BLaER1 treated with 17β-estradiol and CSF1 and Interleukin-3, amounts not matched to agents 10 nM and 100 nM (cell line): ENCODE measurements around the gene ZSCAN2.

Source experiments
- H3K27ac ChIP-seq, 11 experiments: shearing (Covaris generic); formaldehyde crosslinking; 2 replicates each; pipeline ENCODE4 v1.8.1; 2022
- H3K27me3 ChIP-seq, 11 experiments: shearing (Covaris generic); formaldehyde crosslinking; 2 replicates each; pipeline ENCODE4 v1.8.1; 2022
- H3K36me3 ChIP-seq, 11 experiments: shearing (Covaris generic); formaldehyde crosslinking; 2 replicates each; pipeline ENCODE4 v1.8.1; 2022
- H3K4me1 ChIP-seq, 10 experiments: shearing (Covaris generic); formaldehyde crosslinking; 2 replicates each; pipeline ENCODE4 v1.8.1; 2022
- H3K4me2 ChIP-seq, 11 experiments: shearing (Covaris generic); formaldehyde crosslinking; 2 replicates each; pipeline ENCODE4 v1.8.1; 2022
- H3K4me3 ChIP-seq, 10 experiments: shearing (Covaris generic); formaldehyde crosslinking; 2 replicates each; pipeline ENCODE4 v1.8.1; 2022
- H3K9ac ChIP-seq, 11 experiments: shearing (Covaris generic); formaldehyde crosslinking; 2 replicates each; pipeline ENCODE4 v1.8.1; 2022
- H3K9me3 ChIP-seq, 11 experiments: shearing (Covaris generic); formaldehyde crosslinking; replicated peaks in 1 of 11; 2 replicates each; pipeline ENCODE4 v1.8.1; 2022
- H4K20me1 ChIP-seq, 11 experiments: shearing (Covaris generic); formaldehyde crosslinking; 2 replicates each; pipeline ENCODE4 v1.8.1; 2022
- Cebpa-rat ChIP-seq, 11 experiments: shearing (Covaris generic); IDR thresholded peaks; 2 replicates each; pipeline ENCODE4 v1.8.1; 2022

The ZSCAN2 gene

DNA sequence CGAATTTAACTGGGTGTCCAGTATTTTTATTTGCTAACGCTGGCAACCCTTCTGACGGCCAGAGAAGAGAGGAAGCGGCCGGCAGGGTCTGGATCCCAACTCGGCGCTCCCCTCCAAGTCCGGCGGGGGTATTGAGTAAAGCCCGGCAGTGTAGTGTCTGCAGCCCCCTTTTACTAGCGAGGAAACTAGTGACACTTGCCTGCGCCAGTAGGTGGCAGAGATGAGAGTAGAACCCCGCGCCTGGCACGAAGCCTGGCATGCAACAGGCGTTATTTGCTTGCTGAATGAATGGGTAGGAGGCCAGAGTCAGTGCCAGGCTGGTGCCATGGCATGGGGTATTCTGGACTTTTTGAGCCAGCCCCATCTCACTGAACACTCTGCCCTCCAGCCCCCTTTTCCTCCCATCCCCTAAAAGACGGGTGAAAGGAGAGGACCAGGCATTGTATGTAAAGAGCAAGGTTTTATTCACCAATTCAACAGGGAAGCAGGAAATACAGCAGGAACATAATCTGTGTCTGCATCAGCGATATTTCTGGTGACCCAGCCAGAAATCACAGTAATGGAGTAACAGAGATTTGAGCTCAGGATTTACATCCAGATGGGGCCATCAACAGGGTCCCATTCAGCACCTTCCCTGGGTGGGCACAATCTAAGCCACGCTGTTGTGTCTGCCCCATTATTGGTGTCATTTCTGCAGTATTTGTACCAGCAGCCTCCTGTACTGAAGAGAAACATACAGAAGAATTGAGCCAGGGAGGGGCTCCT is 54.1 kb downstream of the ZSCAN2 start:
- Histone ChIP-seq H3K27me3 (no peaks in the 10 kb centered on the region), H3K9ac (peak overlapping the region; percentile 80 to 90 (median 88))

GRCh38 chr15:84656972-84657371 is 56.2 kb downstream of the ZSCAN2 start:
- Histone ChIP-seq H4K20me1 (peaks cover 0 to 13% (median 0%) of the 10 kb centered on the region in 11 experiments; a peak in 4 of 22 replicates), H3K36me3 (peaks cover 8 to 27% (median 10%) of the 10 kb centered on the region in 11 experiments; a peak in 21 of 22 replicates), H3K4me3 (peak overlapping the region in 8 of 10 experiments; percentile 58 to 74 (median 63); a peak in 10 of 20 replicates), H3K4me1 (peaks cover 53 to 75% (median 67%) of the 10 kb centered on the region in 10 experiments), H3K4me2 (peak overlapping the region; percentile 89 to 99 (median 95)), H3K9me3 (no peaks in the 10 kb centered on the region), H3K27me3 (no peaks in the 10 kb centered on the region), H3K9ac (peak overlapping the region; percentile 10 to 85 (median 82); a peak in 14 of 22 replicates), H3K27ac (peak overlapping the region in 6 of 11 experiments; percentile 9 to 82 (median 80); a peak in 9 of 22 replicates)
- TF ChIP-seq Cebpa-rat (IDR thresholded peaks at IDR 0.05), result no peak

More for the DNA sequence above, 54.1 kb downstream of the ZSCAN2 start:
- Histone ChIP-seq H3K4me2 (peak overlapping the region; percentile 87 to 98 (median 93)), H3K4me1 (peaks cover 43 to 81% (median 67%) of the 10 kb centered on the region in 10 experiments), H4K20me1 (peaks cover 0 to 8% (median 0%) of the 10 kb centered on the region in 11 experiments; a peak in 4 of 22 replicates), H3K27ac (peak overlapping the region; percentile 35 to 93 (median 87); a peak in 21 of 22 replicates), H3K4me3 (peak overlapping the region; percentile 64 to 78 (median 72)), H3K9me3 (no peaks in the 10 kb centered on the region), H3K36me3 (peaks cover 25 to 33% (median 30%) of the 10 kb centered on the region in 11 experiments)
- TF ChIP-seq Cebpa-rat (IDR thresholded peaks at IDR 0.05), result no peak

- Histone ChIP-seq H3K9ac (peak overlapping the region; percentile 71 to 85 (median 82)), H3K27ac (peak overlapping the region; percentile 43 to 84 (median 78); a peak in 21 of 22 replicates), H3K27me3 (no peaks in the 10 kb centered on the region), H3K36me3 (peaks cover under 1 to 20% (median 3%) of the 10 kb centered on the region in 11 experiments; a peak in 15 of 22 replicates), H3K4me3 (peak overlapping the region; percentile 56 to 74 (median 63)), H3K4me1 (peaks cover 49 to 68% (median 60%) of the 10 kb centered on the region in 10 experiments), H3K4me2 (peak overlapping the region; percentile 89 to 99 (median 95)), H3K9me3 (no peaks in the 10 kb centered on the region), H4K20me1 (peaks cover 0 to 13% (median 0%) of the 10 kb centered on the region in 11 experiments; a peak in 4 of 22 replicates)
- no peak for TF ChIP-seq Cebpa-rat (IDR thresholded peaks at IDR 0.05)
Measured at GRCh38 chr15:84657748-84658079, 56.9 kb downstream of the ZSCAN2 start.

DNA sequence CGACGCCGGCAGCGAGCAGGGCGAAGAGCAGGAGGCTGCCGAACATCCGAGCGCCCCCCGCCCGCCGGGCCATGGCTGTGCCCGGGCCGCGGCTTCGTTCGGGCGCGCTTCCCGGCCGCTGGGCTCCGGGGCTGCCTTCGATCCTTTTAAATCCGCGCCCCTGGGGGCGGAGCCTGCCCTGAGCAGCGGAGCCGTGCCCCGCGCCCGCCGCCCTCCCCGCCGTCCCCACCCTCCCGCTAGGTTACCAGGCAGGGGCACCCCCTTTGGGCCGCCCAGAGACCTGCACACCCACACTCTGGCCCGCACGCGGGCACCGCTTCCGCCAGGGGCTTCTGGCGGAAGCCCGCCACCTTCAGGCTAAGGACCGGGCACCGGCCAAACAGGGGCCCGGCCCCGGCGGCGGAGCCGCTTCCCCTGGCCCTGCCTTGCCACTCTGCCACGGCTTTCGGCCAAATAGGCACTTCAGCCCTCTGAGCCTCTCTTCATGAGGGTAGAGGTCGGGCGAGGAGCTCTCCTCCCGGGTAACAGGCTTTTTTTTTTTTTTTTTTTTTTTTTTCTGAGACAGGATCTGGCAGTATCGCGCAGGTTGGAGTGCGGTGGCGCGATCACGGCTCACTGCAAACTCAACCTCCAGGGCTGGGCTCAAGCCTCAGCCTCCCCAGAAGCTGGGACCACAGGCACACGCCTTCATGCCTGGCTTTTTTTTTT is 57.4 kb downstream of the ZSCAN2 start, which contains the start of gene NMB:
TSS of gene NMB (minus strand) at position 120 of the 708 bp plus-strand sequence. CDS start at position 73, 47 bp downstream.
- Histone ChIP-seq H3K9me3 (no peaks in the 10 kb centered on the region), H3K4me1 (peaks cover 44 to 62% (median 55%) of the 10 kb centered on the region in 10 experiments), H3K4me2 (peak within 1 kb of the TSS; percentile 89 to 99 (median 95)), H3K36me3 (peaks cover 0 to 20% (median 0%) of the 10 kb centered on the region in 11 experiments; a peak in 7 of 22 replicates), H3K4me3 (peak within 1 kb of the TSS; percentile 56 to 74 (median 63)), H3K27ac (peak within 1 kb of the TSS; percentile 43 to 84 (median 78); a peak in 21 of 22 replicates), H3K27me3 (no peaks in the 10 kb centered on the region), H4K20me1 (peaks cover 0 to 13% (median 0%) of the 10 kb centered on the region in 11 experiments; a peak in 4 of 22 replicates), H3K9ac (peak within 1 kb of the TSS; percentile 71 to 85 (median 82))
- TF ChIP-seq Cebpa-rat (IDR thresholded peaks at IDR 0.05), result no peak

DNA sequence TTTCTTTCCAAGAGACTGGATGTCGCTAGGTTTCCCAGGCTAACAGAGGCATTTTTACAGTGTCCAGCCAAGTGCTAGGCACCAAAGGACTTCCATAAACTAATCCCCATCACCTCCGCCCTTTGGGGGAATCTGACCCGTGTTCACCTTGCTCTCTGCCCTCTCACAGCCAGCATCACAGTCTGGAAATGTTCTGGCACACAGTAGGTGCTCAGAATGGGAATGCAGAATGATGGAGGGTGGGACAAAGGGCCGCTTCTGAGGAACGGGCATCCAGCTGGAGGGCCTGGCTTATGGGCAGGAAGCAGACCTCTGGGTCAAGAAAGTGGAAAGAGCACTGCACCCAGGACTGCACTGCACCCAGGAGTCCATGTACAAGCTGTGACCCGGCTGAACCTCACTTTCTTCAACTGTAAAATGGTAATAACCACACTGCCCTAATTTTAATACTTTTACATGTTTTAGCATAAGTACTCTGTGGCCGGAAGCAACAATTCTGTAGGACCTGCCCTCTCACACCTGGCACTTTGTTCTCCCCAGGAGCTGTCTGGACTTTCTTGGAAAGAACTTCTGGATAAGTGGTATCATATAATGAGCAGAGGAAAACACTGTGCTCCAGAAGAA is 58.1 kb downstream of the ZSCAN2 start:
- Histone ChIP-seq H3K4me3 (peak overlapping the region; percentile 56 to 74 (median 63)), H3K4me2 (peak overlapping the region; percentile 89 to 99 (median 95)), H3K27ac (peak overlapping the region in 10 of 11 experiments; percentile 67 to 84 (median 79); a peak in 19 of 22 replicates)

DNA sequence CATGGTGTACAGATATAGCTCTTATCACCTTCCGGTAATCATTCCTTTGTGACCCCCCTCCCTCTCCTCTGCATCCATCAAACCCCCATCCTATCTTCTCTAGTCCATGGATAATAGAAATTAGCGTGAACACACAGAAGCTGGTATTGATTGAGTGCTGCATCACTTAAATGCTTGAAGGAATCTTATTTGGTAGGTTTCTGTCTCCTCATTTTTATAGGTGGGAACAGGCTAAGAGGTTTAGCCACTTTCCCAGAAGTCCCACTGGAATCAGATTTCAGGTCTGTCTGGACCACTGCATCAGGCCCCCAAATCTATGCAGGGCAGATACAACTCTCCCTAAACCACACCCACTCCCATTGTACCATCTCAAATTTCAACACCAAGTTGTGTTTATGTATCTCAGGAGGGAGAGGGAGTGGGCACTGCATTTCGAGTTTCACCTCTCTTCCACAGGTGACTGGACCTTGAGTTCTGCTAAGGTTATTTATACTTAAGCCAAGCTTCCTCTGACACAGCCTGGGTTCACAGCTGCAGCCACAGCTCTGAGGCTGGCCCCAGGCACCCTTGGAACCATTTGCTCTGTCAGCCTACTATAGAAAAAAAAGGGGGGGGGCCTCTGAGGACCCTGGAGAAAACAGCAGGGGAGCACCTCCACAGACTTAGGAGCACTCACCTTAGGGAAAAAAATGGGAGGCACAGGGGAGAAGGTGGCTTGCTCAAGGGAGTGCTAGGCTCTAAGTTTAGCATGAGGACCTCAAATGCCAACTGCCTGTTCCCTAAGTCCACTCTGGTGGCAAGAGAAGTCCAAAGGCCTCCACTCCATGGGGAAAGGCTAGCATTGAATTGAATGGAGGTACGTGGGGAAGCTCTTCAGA is 59.3 kb downstream of the ZSCAN2 start:
- peak overlapping the region in 5 of 11 experiments; percentile 1 to 35 (median 19); a peak in 2 of 22 replicates for H3K4me2 ChIP-seq
- peaks cover 5 to 39% (median 11%) of the 10 kb centered on the region in 11 experiments; a peak in 20 of 22 replicates for H3K36me3 ChIP-seq
- H3K4me1 ChIP-seq, result peaks cover 38 to 52% (median 44%) of the 10 kb centered on the region in 10 experiments
- no peak overlapping the region for H3K27ac ChIP-seq
- 0 out of 22 replicates have a peak overlapping the region, but pooled peaks of 1 of the 11 experiments have one; percentile 10 for H3K9ac ChIP-seq
- H3K9me3 ChIP-seq, result no peaks in the 10 kb centered on the region
- no peaks in the 10 kb centered on the region for H3K27me3 ChIP-seq
- H3K4me3 ChIP-seq, result no peak overlapping the region
- peaks cover 0 to 13% (median 0%) of the 10 kb centered on the region in 11 experiments; a peak in 4 of 22 replicates for H4K20me1 ChIP-seq
- no peak for TF ChIP-seq Cebpa-rat (IDR thresholded peaks at IDR 0.05)

More for the DNA sequence above, 58.1 kb downstream of the ZSCAN2 start:
- Histone ChIP-seq H3K27me3 (no peaks in the 10 kb centered on the region), H4K20me1 (peaks cover 0 to 13% (median 0%) of the 10 kb centered on the region in 11 experiments; a peak in 4 of 22 replicates), H3K36me3 (peaks cover 0 to 27% (median 6%) of the 10 kb centered on the region in 11 experiments; a peak in 8 of 22 replicates), H3K9ac (peak overlapping the region; percentile 71 to 85 (median 82)), H3K9me3 (no peaks in the 10 kb centered on the region), H3K4me1 (peaks cover 38 to 56% (median 49%) of the 10 kb centered on the region in 10 experiments)
- TF ChIP-seq Cebpa-rat (IDR thresholded peaks at IDR 0.05), result no peak

- no peak overlapping the region for H3K27ac ChIP-seq
- H3K36me3 ChIP-seq, result peaks cover 14 to 47% (median 20%) of the 10 kb centered on the region in 11 experiments; a peak in 21 of 22 replicates
- H4K20me1 ChIP-seq, result peaks cover 0 to 13% (median 0%) of the 10 kb centered on the region in 11 experiments; a peak in 3 of 22 replicates
- H3K9me3 ChIP-seq, result no peaks in the 10 kb centered on the region
- no peaks in the 10 kb centered on the region for H3K27me3 ChIP-seq
- H3K9ac ChIP-seq, result no peak overlapping the region
- peaks cover 35 to 43% (median 38%) of the 10 kb centered on the region in 10 experiments for H3K4me1 ChIP-seq
- TF ChIP-seq Cebpa-rat (IDR thresholded peaks at IDR 0.05), result no peak
- no peak overlapping the region for H3K4me2 ChIP-seq
- no peak overlapping the region for H3K4me3 ChIP-seq
Measured at GRCh38 chr15:84661001-84661400, 60.2 kb downstream of the ZSCAN2 start.
